GM13977 (cell line): Measurements from ENCODE around the gene OR2A12.

ENCODE experiments used
- DNase-seq: peaks from one replicate; pipeline ENCODE4 v3.0.0; 2012; ENCODE audit warnings: low spot score
- in situ Hi-C: fragments of 300-500 bp; cut with MboI; formaldehyde crosslinking; loops from one replicate; pipeline ENCODE4 v1.12.0; 2022; ENCODE audit warnings: low sequenced_read_pairs, low pct_unique_long_range_greater_than_20kb, mixed read lengths, inconsistent platforms; ENCODE audit not compliant: unreplicated experiment
- TF ChIP-seq, protein P1 (sequence below): IDR thresholded peaks from 2 replicates; pipeline ENCODE4 v1.5.1; 2012; ENCODE audit warnings: mild to moderate bottlenecking, control low read depth; ENCODE audit not compliant: insufficient read depth; ENCODE audit errors: extremely low read depth, missing control alignments

Gene OR2A12

DNA sequence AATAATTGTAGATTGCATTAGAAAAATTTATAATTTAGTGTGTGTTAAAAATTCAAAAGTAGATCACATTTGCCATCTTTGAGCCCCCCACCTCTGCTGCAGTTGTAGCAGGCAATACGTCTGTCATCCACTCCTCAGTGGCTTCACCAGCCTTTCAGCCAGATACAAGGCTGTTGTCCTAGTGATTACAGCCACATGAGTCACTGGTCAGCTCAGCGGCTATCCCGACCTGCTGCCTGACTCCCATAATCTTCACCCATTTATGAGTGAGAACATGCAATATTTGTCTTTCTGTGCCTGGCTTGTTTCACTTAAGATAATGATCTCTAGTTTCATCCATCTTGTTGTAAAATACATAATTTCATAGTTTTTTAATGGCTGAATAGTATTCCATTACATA is 28.1 kb upstream of the OR2A12 start:
- in situ Hi-C loops: no loop called here
- TF ChIP-seq, protein P1, sequence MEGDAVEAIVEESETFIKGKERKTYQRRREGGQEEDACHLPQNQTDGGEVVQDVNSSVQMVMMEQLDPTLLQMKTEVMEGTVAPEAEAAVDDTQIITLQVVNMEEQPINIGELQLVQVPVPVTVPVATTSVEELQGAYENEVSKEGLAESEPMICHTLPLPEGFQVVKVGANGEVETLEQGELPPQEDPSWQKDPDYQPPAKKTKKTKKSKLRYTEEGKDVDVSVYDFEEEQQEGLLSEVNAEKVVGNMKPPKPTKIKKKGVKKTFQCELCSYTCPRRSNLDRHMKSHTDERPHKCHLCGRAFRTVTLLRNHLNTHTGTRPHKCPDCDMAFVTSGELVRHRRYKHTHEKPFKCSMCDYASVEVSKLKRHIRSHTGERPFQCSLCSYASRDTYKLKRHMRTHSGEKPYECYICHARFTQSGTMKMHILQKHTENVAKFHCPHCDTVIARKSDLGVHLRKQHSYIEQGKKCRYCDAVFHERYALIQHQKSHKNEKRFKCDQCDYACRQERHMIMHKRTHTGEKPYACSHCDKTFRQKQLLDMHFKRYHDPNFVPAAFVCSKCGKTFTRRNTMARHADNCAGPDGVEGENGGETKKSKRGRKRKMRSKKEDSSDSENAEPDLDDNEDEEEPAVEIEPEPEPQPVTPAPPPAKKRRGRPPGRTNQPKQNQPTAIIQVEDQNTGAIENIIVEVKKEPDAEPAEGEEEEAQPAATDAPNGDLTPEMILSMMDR: no peak
- DNase-seq: no peak

DNA sequence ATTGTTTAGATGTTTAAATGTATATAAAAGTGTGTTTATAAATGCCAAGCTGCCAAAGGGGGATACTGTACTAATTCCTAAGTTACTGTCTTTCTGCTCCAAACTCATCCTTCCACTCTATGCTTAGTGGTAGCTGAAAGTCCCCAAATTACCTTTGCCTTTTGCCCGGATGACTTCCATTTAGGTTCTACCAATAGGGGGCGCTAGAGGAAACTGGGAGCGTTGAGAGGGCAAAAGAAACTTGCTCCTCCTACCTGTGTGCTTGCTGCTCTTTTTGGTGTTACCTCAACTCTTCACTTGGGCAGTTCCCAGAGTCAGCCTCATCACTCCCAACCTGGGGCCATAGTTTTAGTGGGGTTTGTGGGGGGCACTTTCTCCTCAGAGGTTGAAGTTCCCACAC is 22.4 kb upstream of the OR2A12 start:
- DNase-seq: no peak
- in situ Hi-C loops: no loop called here
- TF ChIP-seq, protein P1: peak; percentile 32

DNA sequence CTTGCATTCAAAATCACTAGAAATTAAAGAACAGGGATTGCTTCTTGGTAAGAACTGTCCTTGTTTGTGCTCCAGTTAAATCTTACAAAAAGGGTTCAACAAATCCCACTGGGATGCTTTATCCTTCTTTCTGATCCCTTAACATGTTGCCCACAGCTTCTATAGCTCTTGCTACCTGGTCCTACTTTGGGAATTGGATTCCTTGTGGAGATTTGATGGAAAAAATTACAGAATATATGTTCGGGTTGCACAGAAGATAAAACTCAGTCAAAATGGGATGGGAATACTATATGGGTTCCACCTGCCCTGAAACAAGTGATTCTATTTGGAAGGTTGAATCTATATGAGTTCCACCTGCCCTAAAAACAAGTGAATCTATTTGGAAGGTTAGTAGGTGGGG is 16.6 kb upstream of the OR2A12 start, which contains the start of gene OR2A25:
Gene OR2A25, plus strand, starts transcription at position 301 of the 400 bp plus-strand sequence. CDS start 4,409 bp downstream, outside the sequence.
- DNase-seq: no peak
- TF ChIP-seq, protein P1: no peak
- in situ Hi-C loops: no loop called here

DNA sequence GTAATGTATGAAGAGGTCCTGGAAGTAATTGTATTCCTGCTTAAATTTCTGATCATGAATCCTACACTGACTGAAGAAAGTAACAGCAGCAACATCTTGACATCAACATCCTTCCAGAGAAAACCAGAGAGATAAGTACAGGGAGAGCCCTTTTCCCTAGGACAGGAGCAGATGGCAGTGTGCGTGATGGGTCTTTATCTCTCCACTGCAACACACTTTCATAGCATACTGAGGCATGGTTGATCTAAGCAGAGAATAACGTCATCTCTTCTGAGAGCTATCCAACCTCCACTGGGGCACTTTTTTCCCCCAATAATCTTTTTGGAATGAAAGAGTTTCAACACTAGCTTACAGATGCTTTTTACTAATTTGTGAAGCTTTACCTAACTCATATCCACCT is 16.1 kb upstream of the OR2A12 start:
- TF ChIP-seq, protein P1: no peak
- DNase-seq: no peak
- in situ Hi-C loops: no loop called here

DNA sequence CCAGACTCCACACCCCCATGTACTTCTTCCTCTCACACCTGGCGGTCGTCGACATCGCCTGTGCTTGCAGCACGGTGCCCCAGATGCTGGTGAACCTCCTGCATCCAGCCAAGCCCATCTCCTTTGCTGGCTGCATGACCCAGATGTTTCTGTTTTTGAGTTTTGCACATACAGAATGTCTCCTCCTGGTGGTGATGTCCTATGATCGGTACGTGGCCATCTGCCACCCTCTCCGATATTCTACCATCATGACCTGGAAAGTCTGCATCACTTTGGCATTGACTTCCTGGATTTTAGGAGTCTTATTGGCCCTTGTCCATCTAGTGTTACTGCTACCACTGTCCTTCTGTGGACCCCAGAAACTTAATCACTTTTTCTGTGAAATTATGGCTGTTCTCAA is 11.7 kb upstream of the OR2A12 start:
- no peak for DNase-seq
- in situ Hi-C loops: no loop called here
- TF ChIP-seq, protein P1: no peak

DNA sequence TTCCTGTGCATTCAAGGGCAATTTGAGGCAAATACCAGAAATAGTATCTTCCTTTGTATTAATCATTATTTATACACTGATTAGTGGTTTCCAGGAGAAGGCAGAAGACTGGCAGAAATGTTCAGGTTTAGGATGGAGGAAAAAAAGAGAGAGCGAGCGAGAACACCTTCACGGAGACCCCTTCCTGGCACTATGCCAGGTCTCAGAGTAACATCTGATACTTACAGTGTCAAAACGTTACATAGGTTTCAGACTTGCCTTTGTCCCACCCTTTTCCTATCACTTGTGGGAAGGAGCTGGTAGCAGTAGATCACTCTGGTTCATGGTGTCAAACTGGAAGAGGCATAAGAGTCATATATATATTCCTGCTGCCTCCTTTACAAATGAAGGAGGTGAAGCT is 652 bp downstream of the OR2A12 start:
- TF ChIP-seq, protein P1: no peak
- in situ Hi-C loops: no loop called here
- DNase-seq: no peak

DNA sequence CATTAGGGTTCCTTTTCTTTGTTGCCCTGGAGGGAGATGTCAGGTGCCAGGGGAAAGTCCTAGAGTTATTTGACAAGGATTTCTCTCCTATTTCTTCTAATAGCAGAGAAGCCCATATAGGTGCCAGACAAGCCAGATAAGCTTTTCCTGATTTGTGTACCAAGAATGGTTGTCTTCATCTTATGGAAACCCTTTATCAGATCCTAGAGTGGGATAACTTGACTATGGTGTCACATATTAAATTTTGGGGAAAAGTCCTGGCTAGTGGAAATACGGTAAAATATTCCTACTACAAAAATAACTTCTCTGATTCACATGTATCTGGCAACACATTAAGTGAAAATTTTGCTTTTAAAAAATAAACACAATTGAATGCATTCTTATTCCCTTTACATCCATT is 1.2 kb downstream of the OR2A12 start:
- TF ChIP-seq, protein P1: no peak
- no peak for DNase-seq
- in situ Hi-C loops: no loop called here
